Neuronal stem cell (in vitro differentiated cells): ENCODE results near the gene LCE1B.

Source experiments
- DNase-seq: peaks from one replicate; pipeline ENCODE4 v3.0.0-alpha.2; 2013; ENCODE audit warnings: low spot score
- H2AFZ ChIP-seq: one replicate; pipeline ENCODE4 v1.6.1; 2013; ENCODE audit warnings: mild to moderate bottlenecking, low read length, inconsistent platforms
- H2AK5ac ChIP-seq: 2 replicates; pipeline ENCODE4 v1.6.1; 2013; ENCODE audit warnings: low read depth, mild to moderate bottlenecking, inconsistent platforms, low read length, moderate library complexity, mixed read lengths
- H2BK120ac ChIP-seq: 2 replicates; pipeline ENCODE4 v1.6.1; 2013; ENCODE audit warnings: low read depth, mild to moderate bottlenecking, inconsistent platforms, low read length, moderate library complexity, mixed read lengths
- H2BK12ac ChIP-seq: one replicate; pipeline ENCODE4 v1.6.1; 2013; ENCODE audit warnings: low read length, inconsistent platforms
- H2BK15ac ChIP-seq: 2 replicates; pipeline ENCODE4 v1.6.1; 2013; ENCODE audit warnings: mild to moderate bottlenecking, low read length, inconsistent platforms, mixed read lengths
- H2BK5ac ChIP-seq: one replicate; pipeline ENCODE4 v1.6.1; 2013; ENCODE audit warnings: inconsistent platforms, mild to moderate bottlenecking, low read length, moderate library complexity
- H3K14ac ChIP-seq: one replicate; pipeline ENCODE4 v1.6.1; 2013; ENCODE audit warnings: low read length, inconsistent platforms
- H3K18ac ChIP-seq: 2 replicates; pipeline ENCODE4 v1.6.1; 2013; ENCODE audit warnings: low read length, inconsistent platforms
- H3K23ac ChIP-seq: 2 replicates; pipeline ENCODE4 v1.6.1; 2013; ENCODE audit warnings: low read depth, mild to moderate bottlenecking, mixed read lengths, low read length, inconsistent platforms; ENCODE audit not compliant: poor library complexity
- H3K27ac ChIP-seq: replicated peaks from 3 replicates; pipeline ENCODE4 v1.5.1; 2013; ENCODE audit warnings: low read length, inconsistent platforms
- H3K27me3 ChIP-seq, 3 experiments: 2 replicates each; pipeline ENCODE4 v1.6.1; 2013; ENCODE audit warnings: low read length in 3 of 3, mild to moderate bottlenecking in 2 of 3, inconsistent platforms in 1 of 3, low read depth in 1 of 3, mixed read lengths in 1 of 3, moderate library complexity in 1 of 3; ENCODE audit not compliant: control insufficient read depth in 3 of 3, insufficient read depth in 3 of 3
- H3K36me3 ChIP-seq, 2 donors: replicated peaks in 1 of 2; 2 replicates each; pipeline ENCODE4 v1.6.1; 2013; ENCODE audit warnings: low read length in 2 of 2; ENCODE audit not compliant: control insufficient read depth in 2 of 2, insufficient read depth in 2 of 2
- H3K4ac ChIP-seq: 2 replicates; pipeline ENCODE4 v1.6.1; 2013; ENCODE audit warnings: inconsistent platforms, mild to moderate bottlenecking, low read length, moderate library complexity
- H3K4me1 ChIP-seq, 2 donors: 1 replicate in 1 of 2; 2 replicates in 1 of 2; pipeline ENCODE4 v1.6.1; 2013; ENCODE audit warnings: low read length in 2 of 2, low read depth in 1 of 2; ENCODE audit not compliant: control insufficient read depth in 2 of 2, insufficient read depth in 1 of 2
- H3K4me2 ChIP-seq: one replicate; pipeline ENCODE4 v1.6.1; 2013; ENCODE audit warnings: mild to moderate bottlenecking, low read length, inconsistent platforms; ENCODE audit not compliant: insufficient read depth, poor library complexity, severe bottlenecking
- H3K4me3 ChIP-seq, 2 donors: 2 replicates each; pipeline ENCODE4 v1.5.1; 2013; ENCODE audit warnings: low read length in 2 of 2, mild to moderate bottlenecking in 2 of 2, inconsistent platforms in 1 of 2, moderate library complexity in 1 of 2
- H3K79me1 ChIP-seq: one replicate; pipeline ENCODE4 v1.6.1; 2013; ENCODE audit warnings: low read depth, mild to moderate bottlenecking, inconsistent platforms, low read length, moderate library complexity
- H3K9ac ChIP-seq: one replicate; pipeline ENCODE4 v1.6.1; 2013; ENCODE audit warnings: mild to moderate bottlenecking, low read depth, low read length, inconsistent platforms; ENCODE audit not compliant: poor library complexity
- H3K9me3 ChIP-seq, 2 donors: replicated peaks in 1 of 2; 2 replicates each; pipeline versions ENCODE3 to v1.6.1; 2013; ENCODE audit warnings: low read length in 2 of 2, mild to moderate bottlenecking in 2 of 2, inconsistent platforms in 1 of 2, low read depth in 1 of 2, mixed read lengths in 1 of 2, moderate library complexity in 1 of 2; ENCODE audit not compliant: control insufficient read depth in 2 of 2, insufficient read depth in 1 of 2
- H4K8ac ChIP-seq: one replicate; pipeline ENCODE4 v1.6.1; 2013; ENCODE audit warnings: low read depth, mild to moderate bottlenecking, inconsistent platforms, low read length, moderate library complexity
- H4K91ac ChIP-seq: one replicate; pipeline ENCODE4 v1.6.1; 2013; ENCODE audit warnings: low read length, low read depth, mild to moderate bottlenecking, inconsistent platforms; ENCODE audit not compliant: poor library complexity
- WGBS, 2 donors: extraction: QIAGEN DNeasy Blood & Tissue Kit; methylation state at CpG; one replicate each; pipeline ENCODE4 v1.1.7; 2013; ENCODE audit warnings: missing lambda C conversion rate in 2 of 2, mixed read lengths in 1 of 2; ENCODE audit not compliant: insufficient read length in 2 of 2, insufficient replicate concordance in 1 of 2; ENCODE audit errors: extremely low coverage in 2 of 2; 5-methylcytosine and 5-hydroxymethylcytosine counted together

LCE1B gene

GRCh38 chr1:152811050-152811449, 721 bp upstream of the LCE1B start:
- Histone ChIP-seq H3K27me3 (peaks cover 0 to 2% (median 0%) of the 10 kb centered on the region in 3 experiments), H4K91ac (no peak overlapping the region), H2BK12ac (no peak overlapping the region), H3K4me2 (no peak overlapping the region), H2BK120ac (no peak overlapping the region), H2AK5ac (no peak overlapping the region), H3K4me3 (no peak overlapping the region), H2BK5ac (no peak overlapping the region), H2AFZ (no peak overlapping the region), H3K9me3 (peaks cover 0 to 8% of the 10 kb centered on the region in 2 donors), H3K14ac (no peak overlapping the region), H3K4ac (no peak overlapping the region), H3K9ac (no peak overlapping the region), H3K23ac (no peak overlapping the region), H4K8ac (no peak overlapping the region), H3K27ac (no peak overlapping the region), H2BK15ac (no peak overlapping the region), H3K18ac (no peak overlapping the region), H3K4me1 (no peaks in the 10 kb centered on the region), H3K79me1 (no peaks in the 10 kb centered on the region), H3K36me3 (no peaks in the 10 kb centered on the region)
- DNase-seq = no peak
- no CpG with 5 or more reads among the region's 2 CpGs for WGBS, 2 donors

GRCh38 chr1:152817309-152817708, 5.5 kb downstream of the LCE1B start:
- Histone ChIP-seq H2BK5ac (no peak overlapping the region), H3K79me1 (no peaks in the 10 kb centered on the region), H3K4me1 (no peaks in the 10 kb centered on the region), H2BK15ac (no peak overlapping the region), H2AFZ (no peak overlapping the region), H3K27me3 (no peaks in the 10 kb centered on the region), H3K27ac (no peak overlapping the region), H3K4me3 (no peak overlapping the region), H2BK120ac (no peak overlapping the region), H2BK12ac (no peak overlapping the region), H3K9ac (no peak overlapping the region), H3K9me3 (peaks cover 0 to 12% of the 10 kb centered on the region in 2 donors), H4K91ac (no peak overlapping the region), H3K23ac (no peak overlapping the region), H3K14ac (no peak overlapping the region), H3K4ac (no peak overlapping the region), H3K4me2 (no peak overlapping the region), H3K36me3 (no peaks in the 10 kb centered on the region), H3K18ac (no peak overlapping the region), H2AK5ac (no peak overlapping the region), H4K8ac (no peak overlapping the region)
- no peak for DNase-seq
- no CpG with 5 or more reads among the region's 6 CpGs for WGBS, 2 donors

- Histone ChIP-seq H3K4me2 (no peak overlapping the region), H3K23ac (no peak overlapping the region), H2BK120ac (no peak overlapping the region), H3K4me3 (no peak overlapping the region), H2BK5ac (no peak overlapping the region), H3K18ac (no peak overlapping the region), H2BK12ac (no peak overlapping the region), H3K4me1 (no peaks in the 10 kb centered on the region), H3K36me3 (no peaks in the 10 kb centered on the region), H4K91ac (no peak overlapping the region), H3K4ac (no peak overlapping the region), H3K9ac (no peak overlapping the region), H2AFZ (no peak overlapping the region), H3K14ac (no peak overlapping the region), H3K27ac (no peak overlapping the region), H3K27me3 (no peaks in the 10 kb centered on the region), H2BK15ac (no peak overlapping the region), H3K9me3 (peaks cover 0 to 12% of the 10 kb centered on the region in 2 donors), H3K79me1 (no peaks in the 10 kb centered on the region), H4K8ac (no peak overlapping the region), H2AK5ac (no peak overlapping the region)
- WGBS, 2 donors = no CpG with 5 or more reads among the region's 5 CpGs
- no peak for DNase-seq
These were observed 11.5 kb downstream of the LCE1B start for GRCh38 chr1:152823294-152823693.

- no peak overlapping the region for H2BK120ac ChIP-seq
- H4K91ac ChIP-seq = no peak overlapping the region
- no peak overlapping the region for H2BK15ac ChIP-seq
- H2AK5ac ChIP-seq = no peak overlapping the region
- no peaks in the 10 kb centered on the region for H3K36me3 ChIP-seq
- H3K9me3 ChIP-seq = peaks cover 0 to 8% of the 10 kb centered on the region in 2 donors
- no peaks in the 10 kb centered on the region for H3K4me1 ChIP-seq
- no peak overlapping the region for H3K9ac ChIP-seq
- DNase-seq = no peak
- H3K27ac ChIP-seq = no peak overlapping the region
- no peak overlapping the region for H3K18ac ChIP-seq
- no peak overlapping the region for H4K8ac ChIP-seq
- H2BK5ac ChIP-seq = no peak overlapping the region
- H3K79me1 ChIP-seq = no peaks in the 10 kb centered on the region
- H3K14ac ChIP-seq = no peak overlapping the region
- H3K23ac ChIP-seq = no peak overlapping the region
- no peak overlapping the region for H3K4me2 ChIP-seq
- no peaks in the 10 kb centered on the region for H3K27me3 ChIP-seq
- H3K4ac ChIP-seq = no peak overlapping the region
- no peak overlapping the region for H2AFZ ChIP-seq
- H3K4me3 ChIP-seq = no peak overlapping the region
- no peak overlapping the region for H2BK12ac ChIP-seq
These were observed 13.2 kb downstream of the LCE1B start for GRCh38 chr1:152824964-152825363.
